GM12878 (cell line): ENCODE data around the gene RARRES2. TPM values are rescaled to one million over a fixed set of nuclear protein-coding genes. Genes with fewer than 3 reads are reported as not detected.

Experiments used
- ATAC-seq: fragments of 200-7000 bp; cut with Tn5 transposase; 3 replicates; pipeline ENCODE4 v1.9.1; 2020; ENCODE audit warnings: mild to moderate bottlenecking, moderate library complexity
- BruUV-seq: library from RNA; stranded (reverse); fragments of 400-500 nt; replicated peaks from 2 replicates; lab custom pipeline; 2021; lab: Mats Ljungman, UMichigan
- CTCF ChIA-PET: fragments of 300-600 bp; sonication (Branson Sonifier 250); formaldehyde crosslinking; extraction: SDS; loops from one replicate; lab custom pipeline; 2021; ENCODE audit warnings: inconsistent platforms; lab: Yijun Ruan, JAX
- POLR2A ChIA-PET: fragments of 350-600 bp; formaldehyde crosslinking; extraction: SDS; loops from one replicate; lab custom pipeline; 2021; ENCODE audit warnings: inconsistent platforms; lab: Charles Lee
- RAD21 ChIA-PET: fragments of 300-600 bp; sonication (Branson Sonifier 250); formaldehyde crosslinking; loops from one replicate; lab custom pipeline; 2023; ENCODE audit warnings: antibody characterized with exemption; ENCODE audit not compliant: unreplicated experiment; lab: Charles Lee
- SMC1A ChIA-PET: fragments of 300-600 bp; sonication (Branson Sonifier 250); formaldehyde crosslinking; loops from one replicate; lab custom pipeline; 2023; ENCODE audit not compliant: unreplicated experiment, uncharacterized antibody; lab: Charles Lee
- DNase-seq: peaks from one replicate; pipeline ENCODE4 v3.0.0-alpha.2; 2011; ENCODE audit warnings: low read depth, low spot score
- FAIRE-seq: peaks from 3 replicates; lab custom pipeline; 2011; peaks lifted over from hg19 to GRCh38; lab: Jason Lieb, UNC
- H2AFZ ChIP-seq: 2 replicates; pipeline ENCODE4 v1.6.0; 2011; ENCODE audit warnings: low read depth, low read length, control low read depth; ENCODE audit not compliant: control insufficient read depth
- H3K27ac ChIP-seq: 2 replicates; pipeline ENCODE4 v1.5.1; 2011; ENCODE audit warnings: control low read depth; ENCODE audit not compliant: control insufficient read depth, insufficient read depth
- H3K27me3 ChIP-seq, 2 experiments: replicated peaks in 1 of 2; 2 replicates each; pipeline versions ENCODE4 v1.6.0 to v1.6.1; 2011; ENCODE audit warnings: low read length in 1 of 2; ENCODE audit not compliant: control insufficient read depth in 2 of 2, insufficient read depth in 2 of 2
- H3K36me3 ChIP-seq, 2 experiments: 2 replicates each; pipeline ENCODE4 v1.5.1; 2011; ENCODE audit warnings: low read length in 1 of 2; ENCODE audit not compliant: control insufficient read depth in 2 of 2, insufficient read depth in 2 of 2
- H3K4me1 ChIP-seq: 2 replicates; pipeline ENCODE4 v1.6.1; 2011; ENCODE audit warnings: mild to moderate bottlenecking, low read length, moderate library complexity, mixed read lengths; ENCODE audit not compliant: control insufficient read depth, insufficient read depth
- H3K4me2 ChIP-seq: 2 replicates; pipeline ENCODE4 v1.6.0; 2011; ENCODE audit warnings: control low read depth; ENCODE audit not compliant: control insufficient read depth, insufficient read depth
- H3K4me3 ChIP-seq: fragments of 200-600 bp; sonication (generic); 2 replicates; pipeline ENCODE4 v1.5.1; 2016
- H3K79me2 ChIP-seq: 2 replicates; pipeline ENCODE4 v1.6.0; 2011; ENCODE audit warnings: low read length; ENCODE audit not compliant: control insufficient read depth, insufficient read depth
- H3K9ac ChIP-seq: 2 replicates; pipeline ENCODE4 v1.8.0; 2011; ENCODE audit warnings: low read length, control low read depth, mixed read lengths; ENCODE audit not compliant: control insufficient read depth, insufficient read depth
- H3K9me3 ChIP-seq: replicated peaks from 3 replicates; pipeline ENCODE4 v1.5.1; 2011; ENCODE audit warnings: mild to moderate bottlenecking, low read length; ENCODE audit not compliant: control insufficient read depth, insufficient read depth
- H4K20me1 ChIP-seq: 2 replicates; pipeline ENCODE4 v1.6.0; 2011; ENCODE audit not compliant: control insufficient read depth, insufficient read depth
- ATF7 ChIP-seq: fragments of 450-650 bp; IDR thresholded peaks from 2 replicates; pipeline ENCODE4 v1.6.1; 2016; ENCODE audit warnings: low read depth, mild to moderate bottlenecking
- CREB1 ChIP-seq: IDR thresholded peaks from 2 replicates; pipeline ENCODE4 v1.6.1; 2012; ENCODE audit warnings: low read depth, mild to moderate bottlenecking, inconsistent platforms
- HSF1 ChIP-seq: fragments of 150-350 bp; IDR thresholded peaks from 2 replicates; pipeline ENCODE4 v1.6.1; 2014; ENCODE audit warnings: mild to moderate bottlenecking, low read depth, low read length
- MYC ChIP-seq: IDR thresholded peaks from 2 replicates; pipeline ENCODE4 v1.6.1; 2011; ENCODE audit warnings: mild to moderate bottlenecking, low read length, moderate library complexity, inconsistent platforms; ENCODE audit not compliant: insufficient read depth, insufficient replicate concordance, insufficient read length, severe bottlenecking
- RELB ChIP-seq: fragments of 450-650 bp; IDR thresholded peaks from 2 replicates; pipeline ENCODE4 v1.6.1; 2017; ENCODE audit warnings: low read depth, mild to moderate bottlenecking, moderate library complexity
- SUZ12 ChIP-seq: fragments of 200-600 bp; sonication (generic); IDR thresholded peaks from one replicate; pipeline ENCODE4 v1.6.1; 2018; ENCODE audit warnings: antibody characterized with exemption, mild to moderate bottlenecking; ENCODE audit not compliant: unreplicated experiment
- YBX1 ChIP-seq: fragments of 450-650 bp; IDR thresholded peaks from 2 replicates; pipeline ENCODE4 v1.6.1; 2016; ENCODE audit warnings: antibody characterized with exemption
- ZBTB40 ChIP-seq: fragments of 450-650 bp; IDR thresholded peaks from 2 replicates; pipeline ENCODE4 v1.6.1; 2016; ENCODE audit warnings: mild to moderate bottlenecking, moderate library complexity, borderline replicate concordance
- WGBS: methylation state at CpG from one replicate; pipeline ENCODE4 v1.1.6; 2016; ENCODE audit warnings: low lambda C conversion rate; ENCODE audit not compliant: insufficient replicate concordance, insufficient coverage; ENCODE audit errors: missing lambda C conversion rate; 5-methylcytosine and 5-hydroxymethylcytosine counted together
- in situ Hi-C: fragments of 300-500 bp; cut with MboI; formaldehyde crosslinking; loops from 9 replicates; pipeline ENCODE4 v1.14.3; 2018; ENCODE audit warnings: mixed read lengths
- intact Hi-C: fragments of 100-400 bp; cut with micrococcal nuclease; formaldehyde crosslinking; loops from one replicate; pipeline ENCODE4 v1.14.2; 2022; ENCODE audit not compliant: unreplicated experiment
- polyA plus RNA-seq, 11 experiments: library from polyadenylated mRNA; depleted of rRNA in 4 of 11; unstranded in 6 of 11; stranded (reverse) in 5 of 11; fragments of >200 nt; fragmentation: Nextera tagmentation in 4 of 11; fragmentation: Illumina TruSeq in 1 of 11; extraction: Ambion mirVana in 4 of 11; extraction: Trizol in 1 of 11; gene quantifications; 1 replicate in 1 of 11; 2 replicates in 10 of 11; pipeline versions ENCODE4 v1.2.1 to v1.2.3, GENCODE V29; 2011 to 2016; ENCODE audit warnings: inconsistent platforms in 2 of 11, missing spikeins in 2 of 11, low read depth in 1 of 11
- total RNA-seq, 4 experiments: library from RNA; depleted of rRNA in 3 of 4; stranded (reverse); fragments of >200 nt in 3 of 4; fragmentation: Illumina TruSeq in 1 of 4; extraction: Trizol in 1 of 4; gene quantifications; 2 replicates each; pipeline versions ENCODE4 v1.2.1 to v1.2.3, GENCODE V29; 2013 to 2021
- TF ChIP-seq, protein P1 (sequence below): fragments of 450-650 bp; formaldehyde crosslinking; IDR thresholded peaks from 2 replicates; pipeline ENCODE4 v1.5.0; 2022; ENCODE audit warnings: mild to moderate bottlenecking, missing genetic modification characterization
- TF ChIP-seq, protein P2 (sequence below): fragments of 450-650 bp; IDR thresholded peaks from 2 replicates; pipeline ENCODE4 v1.6.1; 2017; ENCODE audit warnings: mild to moderate bottlenecking, low read depth, inconsistent platforms; ENCODE audit not compliant: poor library complexity, severe bottlenecking

RARRES2 gene
- total and polyA plus RNA-seq, 10 of the 15 experiments (the other 5 are each of a cell fraction or from before 2014, with no cell fraction given) = 0.13 to 2.2 (median 0.40) TPM; not detected in 3

DNA sequence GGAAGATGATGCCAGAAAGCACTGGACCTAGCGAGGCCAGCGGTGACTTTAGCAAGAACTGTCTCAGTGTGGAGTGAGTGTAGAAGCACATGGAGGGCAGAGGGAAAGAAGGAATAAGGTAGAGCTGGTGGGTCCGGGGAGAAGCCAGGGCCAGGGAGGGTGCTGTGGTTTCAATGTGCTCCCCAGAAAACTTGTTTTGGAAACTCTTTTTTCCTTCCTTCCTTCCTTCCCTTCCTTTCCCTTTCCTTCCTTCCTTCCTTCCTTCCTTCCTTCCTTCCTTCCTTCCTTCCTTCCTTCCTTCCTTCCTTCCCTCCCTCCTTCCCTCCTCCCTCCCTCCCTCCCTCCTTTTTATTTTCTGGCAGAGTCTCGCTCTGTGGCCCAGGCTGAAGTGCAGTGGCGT is 5.5 kb upstream of the RARRES2 start:
- FAIRE-seq (no peak), ATAC-seq (no peak), DNase-seq (no peak)
- no peaks in the 10 kb centered on the region for H3K4me1 ChIP-seq
- H3K27me3 ChIP-seq = peaks cover 0 to 2% of the 10 kb centered on the region in 2 experiments; a peak in 3 of 4 replicates
- 68% methylated on average over 4 of the region's 5 CpGs for WGBS
- no peaks in the 10 kb centered on the region for H3K36me3 ChIP-seq
- POLR2A ChIA-PET = interaction anchor here (0.8 kb wide), 1 partner anchor 59 kb away, joined by 3 read pairs; a partner anchor contains a TSS
- no peak overlapping the region for H3K4me2 ChIP-seq
- no peaks in the 10 kb centered on the region for H3K79me2 ChIP-seq
- SMC1A ChIA-PET = interaction anchor here (0.8 kb wide), 1 partner anchor 73 kb away, joined by 4 read pairs; no protein-coding TSS in a partner anchor
- H3K9me3 ChIP-seq = peaks cover 5% of the 10 kb centered on the region; the same call in 2 of the 3 replicates
- BruUV-seq = no TSS peak
- in situ Hi-C loops = no loop called here
- H3K9ac ChIP-seq = no peak overlapping the region
- RAD21 ChIA-PET = no interaction called here
- no peak overlapping the region for H3K4me3 ChIP-seq
- intact Hi-C loops = no loop called here
- H2AFZ ChIP-seq = no peak overlapping the region
- H3K27ac ChIP-seq = no peak overlapping the region
- CTCF ChIA-PET = interaction anchor here (0.6 to 1.0 kb wide), 2 partner anchors 120 to 552 kb away, joined by 3 read pairs; no protein-coding TSS in a partner anchor
- no peaks in the 10 kb centered on the region for H4K20me1 ChIP-seq
- TF ChIP-seq SUZ12 = no peak
- TF ChIP-seq, protein P1, sequence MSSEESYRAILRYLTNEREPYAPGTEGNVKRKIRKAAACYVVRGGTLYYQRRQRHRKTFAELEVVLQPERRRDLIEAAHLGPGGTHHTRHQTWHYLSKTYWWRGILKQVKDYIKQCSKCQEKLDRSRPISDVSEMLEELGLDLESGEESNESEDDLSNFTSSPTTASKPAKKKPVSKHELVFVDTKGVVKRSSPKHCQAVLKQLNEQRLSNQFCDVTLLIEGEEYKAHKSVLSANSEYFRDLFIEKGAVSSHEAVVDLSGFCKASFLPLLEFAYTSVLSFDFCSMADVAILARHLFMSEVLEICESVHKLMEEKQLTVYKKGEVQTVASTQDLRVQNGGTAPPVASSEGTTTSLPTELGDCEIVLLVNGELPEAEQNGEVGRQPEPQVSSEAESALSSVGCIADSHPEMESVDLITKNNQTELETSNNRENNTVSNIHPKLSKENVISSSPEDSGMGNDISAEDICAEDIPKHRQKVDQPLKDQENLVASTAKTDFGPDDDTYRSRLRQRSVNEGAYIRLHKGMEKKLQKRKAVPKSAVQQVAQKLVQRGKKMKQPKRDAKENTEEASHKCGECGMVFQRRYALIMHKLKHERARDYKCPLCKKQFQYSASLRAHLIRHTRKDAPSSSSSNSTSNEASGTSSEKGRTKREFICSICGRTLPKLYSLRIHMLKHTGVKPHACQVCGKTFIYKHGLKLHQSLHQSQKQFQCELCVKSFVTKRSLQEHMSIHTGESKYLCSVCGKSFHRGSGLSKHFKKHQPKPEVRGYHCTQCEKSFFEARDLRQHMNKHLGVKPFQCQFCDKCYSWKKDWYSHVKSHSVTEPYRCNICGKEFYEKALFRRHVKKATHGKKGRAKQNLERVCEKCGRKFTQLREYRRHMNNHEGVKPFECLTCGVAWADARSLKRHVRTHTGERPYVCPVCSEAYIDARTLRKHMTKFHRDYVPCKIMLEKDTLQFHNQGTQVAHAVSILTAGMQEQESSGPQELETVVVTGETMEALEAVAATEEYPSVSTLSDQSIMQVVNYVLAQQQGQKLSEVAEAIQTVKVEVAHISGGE (CRISPR knock-in tag) = no peak
- TF ChIP-seq RELB = no peak
- TF ChIP-seq YBX1 = no peak
- TF ChIP-seq ATF7 = no peak
- no peak for TF ChIP-seq HSF1
- TF ChIP-seq, protein P2, sequence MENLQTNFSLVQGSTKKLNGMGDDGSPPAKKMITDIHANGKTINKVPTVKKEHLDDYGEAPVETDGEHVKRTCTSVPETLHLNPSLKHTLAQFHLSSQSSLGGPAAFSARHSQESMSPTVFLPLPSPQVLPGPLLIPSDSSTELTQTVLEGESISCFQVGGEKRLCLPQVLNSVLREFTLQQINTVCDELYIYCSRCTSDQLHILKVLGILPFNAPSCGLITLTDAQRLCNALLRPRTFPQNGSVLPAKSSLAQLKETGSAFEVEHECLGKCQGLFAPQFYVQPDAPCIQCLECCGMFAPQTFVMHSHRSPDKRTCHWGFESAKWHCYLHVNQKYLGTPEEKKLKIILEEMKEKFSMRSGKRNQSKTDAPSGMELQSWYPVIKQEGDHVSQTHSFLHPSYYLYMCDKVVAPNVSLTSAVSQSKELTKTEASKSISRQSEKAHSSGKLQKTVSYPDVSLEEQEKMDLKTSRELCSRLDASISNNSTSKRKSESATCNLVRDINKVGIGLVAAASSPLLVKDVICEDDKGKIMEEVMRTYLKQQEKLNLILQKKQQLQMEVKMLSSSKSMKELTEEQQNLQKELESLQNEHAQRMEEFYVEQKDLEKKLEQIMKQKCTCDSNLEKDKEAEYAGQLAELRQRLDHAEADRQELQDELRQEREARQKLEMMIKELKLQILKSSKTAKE = no peak
- no peak for TF ChIP-seq ZBTB40
- TF ChIP-seq CREB1 = no peak
- TF ChIP-seq MYC = no peak
